SK-N-SH treated with all-trans-retinoic acid at 6 μM for 48 hours (cell line): ENCODE measurements around the gene QRFP.

Source experiments
- ATAC-seq: fragments of 200-7000 bp; cut with Tn5 transposase; 3 replicates; pipeline ENCODE4 v1.9.1; 2020; ENCODE audit warnings: mild to moderate bottlenecking, moderate library complexity
- ARNTL ChIP-seq: fragments of 450-650 bp; formaldehyde crosslinking; IDR thresholded peaks from 2 replicates; pipeline ENCODE4 v1.5.0; 2020; ENCODE audit warnings: low read depth, mild to moderate bottlenecking, moderate library complexity, borderline replicate concordance
- CSDC2 ChIP-seq: fragments of 250-450 bp; sonication (Bioruptor Pico); IDR thresholded peaks from 2 replicates; pipeline ENCODE4 v1.5.0; 2020; ENCODE audit warnings: mild to moderate bottlenecking, moderate library complexity
- ESRRG ChIP-seq: fragments of 250-450 bp; sonication (Bioruptor Pico); IDR thresholded peaks from 2 replicates; pipeline ENCODE4 v1.6.1; 2021; ENCODE audit warnings: mild to moderate bottlenecking
- GLIS3 ChIP-seq: fragments of 250-450 bp; sonication (Bioruptor Pico); IDR thresholded peaks from 2 replicates; pipeline ENCODE4 v1.5.0; 2020; ENCODE audit warnings: mild to moderate bottlenecking, moderate library complexity
- ISL1 ChIP-seq: fragments of 250-450 bp; sonication (Bioruptor Pico); IDR thresholded peaks from 2 replicates; pipeline ENCODE4 v2.1.2; 2022; ENCODE audit warnings: mild to moderate bottlenecking, moderate library complexity
- OSR1 ChIP-seq: fragments of 250-450 bp; sonication (Bioruptor Pico); IDR thresholded peaks from 2 replicates; pipeline ENCODE4 v1.8.0; 2022; ENCODE audit warnings: moderate library complexity, mild to moderate bottlenecking, inconsistent platforms
- PPARA ChIP-seq: fragments of 250-450 bp; sonication (Bioruptor Pico); IDR thresholded peaks from 2 replicates; pipeline ENCODE4 v1.5.0; 2020; ENCODE audit warnings: mild to moderate bottlenecking, borderline replicate concordance
- SNAI2 ChIP-seq: fragments of 250-450 bp; sonication (Bioruptor Pico); IDR thresholded peaks from 2 replicates; pipeline ENCODE4 v1.5.0; 2020; ENCODE audit warnings: mild to moderate bottlenecking, moderate library complexity
- TCF4 ChIP-seq: fragments of 250-450 bp; sonication (Bioruptor Pico); IDR thresholded peaks from 2 replicates; pipeline ENCODE4 v1.8.0; 2021; ENCODE audit warnings: mild to moderate bottlenecking, moderate library complexity, borderline replicate concordance
- TOX ChIP-seq: fragments of 250-450 bp; sonication (Bioruptor Pico); IDR thresholded peaks from 2 replicates; pipeline ENCODE4 v1.8.0; 2021; ENCODE audit warnings: mild to moderate bottlenecking, moderate library complexity, borderline replicate concordance
- ZFP30 ChIP-seq: fragments of 450-650 bp; formaldehyde crosslinking; IDR thresholded peaks from 2 replicates; pipeline ENCODE4 v1.5.0; 2022; ENCODE audit warnings: mild to moderate bottlenecking, moderate library complexity
- ZNF565 ChIP-seq: fragments of 450-650 bp; formaldehyde crosslinking; conservative IDR thresholded peaks from 2 replicates; pipeline ENCODE4 v1.5.0; 2020; ENCODE audit warnings: low read depth, mild to moderate bottlenecking, moderate library complexity
- ZNF70 ChIP-seq: fragments of 450-650 bp; formaldehyde crosslinking; IDR thresholded peaks from 2 replicates; pipeline ENCODE4 v1.5.0; 2020; ENCODE audit warnings: mild to moderate bottlenecking, moderate library complexity
- ZNF8 ChIP-seq: fragments of 450-650 bp; formaldehyde crosslinking; IDR thresholded peaks from 2 replicates; pipeline ENCODE4 v1.5.0; 2020; ENCODE audit warnings: mild to moderate bottlenecking, moderate library complexity
- TF ChIP-seq, protein P1 (sequence below): fragments of 250-450 bp; sonication (Bioruptor Pico); IDR thresholded peaks from 2 replicates; pipeline ENCODE4 v1.5.0; 2020; ENCODE audit warnings: mild to moderate bottlenecking, moderate library complexity
- TF ChIP-seq, protein P2 (sequence below): fragments of 250-450 bp; sonication (Bioruptor Pico); IDR thresholded peaks from 2 replicates; pipeline ENCODE4 v1.5.1; 2021; ENCODE audit warnings: mild to moderate bottlenecking, moderate library complexity
- TF ChIP-seq, protein P3 (sequence below): fragments of 250-450 bp; sonication (Bioruptor Pico); IDR thresholded peaks from 2 replicates; pipeline ENCODE4 v1.8.0; 2020; ENCODE audit warnings: mild to moderate bottlenecking, moderate library complexity, borderline replicate concordance
- TF ChIP-seq, protein P4 (sequence below): fragments of 250-450 bp; sonication (Bioruptor Pico); IDR thresholded peaks from 2 replicates; pipeline ENCODE4 v1.5.1; 2020; ENCODE audit warnings: low read depth, mild to moderate bottlenecking, moderate library complexity
- TF ChIP-seq, protein P5 (sequence below): fragments of 250-450 bp; sonication (Bioruptor Pico); IDR thresholded peaks from 2 replicates; pipeline ENCODE4 v1.8.0; 2021; ENCODE audit warnings: low read depth, mild to moderate bottlenecking, moderate library complexity, borderline replicate concordance

The QRFP gene

DNA sequence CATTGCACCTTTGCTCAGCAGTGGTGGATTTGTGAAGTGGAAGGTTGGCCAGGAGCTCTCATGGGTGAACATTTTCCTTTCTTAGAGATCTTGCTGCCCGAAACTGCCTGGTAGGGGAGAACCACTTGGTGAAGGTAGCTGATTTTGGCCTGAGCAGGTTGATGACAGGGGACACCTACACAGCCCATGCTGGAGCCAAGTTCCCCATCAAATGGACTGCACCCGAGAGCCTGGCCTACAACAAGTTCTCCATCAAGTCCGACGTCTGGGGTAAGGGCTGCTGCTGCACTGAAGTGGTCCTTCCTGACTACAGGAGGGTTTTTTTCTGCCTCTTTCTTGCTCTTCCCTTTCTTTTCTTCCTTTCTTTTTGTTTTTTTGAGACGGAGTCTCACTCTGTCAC is 21.8 kb downstream of the QRFP start (continued):
- TF ChIP-seq, protein P1, sequence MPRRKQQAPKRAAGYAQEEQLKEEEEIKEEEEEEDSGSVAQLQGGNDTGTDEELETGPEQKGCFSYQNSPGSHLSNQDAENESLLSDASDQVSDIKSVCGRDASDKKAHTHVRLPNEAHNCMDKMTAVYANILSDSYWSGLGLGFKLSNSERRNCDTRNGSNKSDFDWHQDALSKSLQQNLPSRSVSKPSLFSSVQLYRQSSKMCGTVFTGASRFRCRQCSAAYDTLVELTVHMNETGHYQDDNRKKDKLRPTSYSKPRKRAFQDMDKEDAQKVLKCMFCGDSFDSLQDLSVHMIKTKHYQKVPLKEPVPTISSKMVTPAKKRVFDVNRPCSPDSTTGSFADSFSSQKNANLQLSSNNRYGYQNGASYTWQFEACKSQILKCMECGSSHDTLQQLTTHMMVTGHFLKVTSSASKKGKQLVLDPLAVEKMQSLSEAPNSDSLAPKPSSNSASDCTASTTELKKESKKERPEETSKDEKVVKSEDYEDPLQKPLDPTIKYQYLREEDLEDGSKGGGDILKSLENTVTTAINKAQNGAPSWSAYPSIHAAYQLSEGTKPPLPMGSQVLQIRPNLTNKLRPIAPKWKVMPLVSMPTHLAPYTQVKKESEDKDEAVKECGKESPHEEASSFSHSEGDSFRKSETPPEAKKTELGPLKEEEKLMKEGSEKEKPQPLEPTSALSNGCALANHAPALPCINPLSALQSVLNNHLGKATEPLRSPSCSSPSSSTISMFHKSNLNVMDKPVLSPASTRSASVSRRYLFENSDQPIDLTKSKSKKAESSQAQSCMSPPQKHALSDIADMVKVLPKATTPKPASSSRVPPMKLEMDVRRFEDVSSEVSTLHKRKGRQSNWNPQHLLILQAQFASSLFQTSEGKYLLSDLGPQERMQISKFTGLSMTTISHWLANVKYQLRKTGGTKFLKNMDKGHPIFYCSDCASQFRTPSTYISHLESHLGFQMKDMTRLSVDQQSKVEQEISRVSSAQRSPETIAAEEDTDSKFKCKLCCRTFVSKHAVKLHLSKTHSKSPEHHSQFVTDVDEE (CRISPR knock-in tag): no peak
- TF ChIP-seq PPARA (CRISPR knock-in tag): no peak

DNA sequence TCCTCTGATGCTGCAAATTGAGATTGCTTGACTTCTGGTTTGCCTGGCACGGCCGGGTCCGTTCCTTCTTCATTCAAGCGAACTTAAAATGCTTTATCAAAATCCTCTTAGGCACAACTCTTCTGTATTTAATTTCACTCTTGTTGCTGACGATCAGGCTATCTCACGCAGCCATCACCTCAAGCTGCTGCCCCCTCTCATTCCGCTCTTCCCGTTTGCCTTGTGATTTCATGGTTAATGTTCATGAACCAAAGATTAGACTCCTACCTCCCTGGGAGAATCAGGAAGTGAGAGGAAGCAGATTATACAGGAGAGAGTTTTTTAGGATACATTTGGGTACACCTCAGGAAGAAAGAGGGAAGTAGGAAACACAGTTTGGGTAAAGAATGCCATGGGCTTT is 22.6 kb downstream of the QRFP start:
- no peak for TF ChIP-seq PPARA (CRISPR knock-in tag)
- TF ChIP-seq ZNF70 (CRISPR knock-in tag): no peak
- TF ChIP-seq ZNF565: no peak
- no peak for TF ChIP-seq ISL1
- no peak for TF ChIP-seq TCF4 (CRISPR knock-in tag)
- no peak for TF ChIP-seq TOX (CRISPR knock-in tag)
- no peak for TF ChIP-seq SNAI2 (CRISPR knock-in tag)
- TF ChIP-seq, all 23 proteins: peak for 0
- ATAC-seq: no peak

DNA sequence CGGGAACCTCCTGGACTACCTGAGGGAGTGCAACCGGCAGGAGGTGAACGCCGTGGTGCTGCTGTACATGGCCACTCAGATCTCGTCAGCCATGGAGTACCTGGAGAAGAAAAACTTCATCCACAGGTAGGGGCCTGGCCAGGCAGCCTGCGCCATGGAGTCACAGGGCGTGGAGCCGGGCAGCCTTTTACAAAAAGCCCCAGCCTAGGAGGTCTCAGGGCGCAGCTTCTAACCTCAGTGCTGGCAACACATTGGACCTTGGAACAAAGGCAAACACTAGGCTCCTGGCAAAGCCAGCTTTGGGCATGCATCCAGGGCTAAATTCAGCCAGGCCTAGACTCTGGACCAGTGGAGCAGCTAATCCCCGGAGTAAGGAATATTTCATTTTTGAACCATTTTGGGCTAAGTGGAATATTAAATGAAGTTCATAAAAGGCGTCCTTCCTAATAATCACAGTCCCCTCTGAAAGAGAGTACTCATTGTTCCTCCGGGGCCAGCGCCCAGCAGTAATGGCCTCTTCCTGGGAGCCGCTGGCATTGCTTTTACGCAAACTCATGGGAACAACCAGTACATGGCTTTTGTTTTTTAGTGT is 23.6 kb downstream of the QRFP start:
- no peak for ATAC-seq

DNA sequence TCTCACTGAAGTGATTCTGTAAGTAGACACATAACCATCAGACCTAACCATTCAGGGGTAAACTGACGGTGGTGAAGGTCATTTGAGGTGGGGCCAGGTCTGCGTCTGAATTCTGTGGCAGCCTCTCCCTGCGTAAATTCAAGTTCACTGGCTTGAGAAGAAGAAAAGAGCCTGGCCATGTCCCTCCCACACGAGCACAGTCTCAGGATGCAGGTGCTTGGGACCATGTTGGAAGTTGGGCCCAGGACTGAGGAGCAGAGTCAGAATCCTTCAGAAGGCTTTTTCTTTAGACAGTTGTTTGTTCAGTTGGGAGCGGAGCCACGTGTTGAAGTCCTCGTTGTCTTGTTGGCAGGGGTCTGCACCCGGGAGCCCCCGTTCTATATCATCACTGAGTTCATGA is 24.1 kb downstream of the QRFP start:
- TF ChIP-seq, protein P2, sequence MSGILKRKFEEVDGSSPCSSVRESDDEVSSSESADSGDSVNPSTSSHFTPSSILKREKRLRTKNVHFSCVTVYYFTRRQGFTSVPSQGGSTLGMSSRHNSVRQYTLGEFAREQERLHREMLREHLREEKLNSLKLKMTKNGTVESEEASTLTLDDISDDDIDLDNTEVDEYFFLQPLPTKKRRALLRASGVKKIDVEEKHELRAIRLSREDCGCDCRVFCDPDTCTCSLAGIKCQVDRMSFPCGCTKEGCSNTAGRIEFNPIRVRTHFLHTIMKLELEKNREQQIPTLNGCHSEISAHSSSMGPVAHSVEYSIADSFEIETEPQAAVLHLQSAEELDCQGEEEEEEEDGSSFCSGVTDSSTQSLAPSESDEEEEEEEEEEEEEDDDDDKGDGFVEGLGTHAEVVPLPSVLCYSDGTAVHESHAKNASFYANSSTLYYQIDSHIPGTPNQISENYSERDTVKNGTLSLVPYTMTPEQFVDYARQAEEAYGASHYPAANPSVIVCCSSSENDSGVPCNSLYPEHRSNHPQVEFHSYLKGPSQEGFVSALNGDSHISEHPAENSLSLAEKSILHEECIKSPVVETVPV: no peak
- TF ChIP-seq ESRRG (CRISPR knock-in tag): no peak
- TF ChIP-seq CSDC2: no peak
- TF ChIP-seq ZNF8 (CRISPR knock-in tag): no peak
- TF ChIP-seq, protein P3, sequence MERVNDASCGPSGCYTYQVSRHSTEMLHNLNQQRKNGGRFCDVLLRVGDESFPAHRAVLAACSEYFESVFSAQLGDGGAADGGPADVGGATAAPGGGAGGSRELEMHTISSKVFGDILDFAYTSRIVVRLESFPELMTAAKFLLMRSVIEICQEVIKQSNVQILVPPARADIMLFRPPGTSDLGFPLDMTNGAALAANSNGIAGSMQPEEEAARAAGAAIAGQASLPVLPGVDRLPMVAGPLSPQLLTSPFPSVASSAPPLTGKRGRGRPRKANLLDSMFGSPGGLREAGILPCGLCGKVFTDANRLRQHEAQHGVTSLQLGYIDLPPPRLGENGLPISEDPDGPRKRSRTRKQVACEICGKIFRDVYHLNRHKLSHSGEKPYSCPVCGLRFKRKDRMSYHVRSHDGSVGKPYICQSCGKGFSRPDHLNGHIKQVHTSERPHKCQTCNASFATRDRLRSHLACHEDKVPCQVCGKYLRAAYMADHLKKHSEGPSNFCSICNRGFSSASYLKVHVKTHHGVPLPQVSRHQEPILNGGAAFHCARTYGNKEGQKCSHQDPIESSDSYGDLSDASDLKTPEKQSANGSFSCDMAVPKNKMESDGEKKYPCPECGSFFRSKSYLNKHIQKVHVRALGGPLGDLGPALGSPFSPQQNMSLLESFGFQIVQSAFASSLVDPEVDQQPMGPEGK: no peak
- TF ChIP-seq, protein P4, sequence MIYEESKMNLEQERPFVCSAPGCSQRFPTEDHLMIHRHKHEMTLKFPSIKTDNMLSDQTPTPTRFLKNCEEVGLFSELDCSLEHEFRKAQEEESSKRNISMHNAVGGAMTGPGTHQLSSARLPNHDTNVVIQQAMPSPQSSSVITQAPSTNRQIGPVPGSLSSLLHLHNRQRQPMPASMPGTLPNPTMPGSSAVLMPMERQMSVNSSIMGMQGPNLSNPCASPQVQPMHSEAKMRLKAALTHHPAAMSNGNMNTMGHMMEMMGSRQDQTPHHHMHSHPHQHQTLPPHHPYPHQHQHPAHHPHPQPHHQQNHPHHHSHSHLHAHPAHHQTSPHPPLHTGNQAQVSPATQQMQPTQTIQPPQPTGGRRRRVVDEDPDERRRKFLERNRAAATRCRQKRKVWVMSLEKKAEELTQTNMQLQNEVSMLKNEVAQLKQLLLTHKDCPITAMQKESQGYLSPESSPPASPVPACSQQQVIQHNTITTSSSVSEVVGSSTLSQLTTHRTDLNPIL (CRISPR knock-in tag): no peak
- TF ChIP-seq, protein P1 (CRISPR knock-in tag): no peak
- no peak for TF ChIP-seq SNAI2 (CRISPR knock-in tag)
- no peak for TF ChIP-seq GLIS3
- TF ChIP-seq, protein P5, sequence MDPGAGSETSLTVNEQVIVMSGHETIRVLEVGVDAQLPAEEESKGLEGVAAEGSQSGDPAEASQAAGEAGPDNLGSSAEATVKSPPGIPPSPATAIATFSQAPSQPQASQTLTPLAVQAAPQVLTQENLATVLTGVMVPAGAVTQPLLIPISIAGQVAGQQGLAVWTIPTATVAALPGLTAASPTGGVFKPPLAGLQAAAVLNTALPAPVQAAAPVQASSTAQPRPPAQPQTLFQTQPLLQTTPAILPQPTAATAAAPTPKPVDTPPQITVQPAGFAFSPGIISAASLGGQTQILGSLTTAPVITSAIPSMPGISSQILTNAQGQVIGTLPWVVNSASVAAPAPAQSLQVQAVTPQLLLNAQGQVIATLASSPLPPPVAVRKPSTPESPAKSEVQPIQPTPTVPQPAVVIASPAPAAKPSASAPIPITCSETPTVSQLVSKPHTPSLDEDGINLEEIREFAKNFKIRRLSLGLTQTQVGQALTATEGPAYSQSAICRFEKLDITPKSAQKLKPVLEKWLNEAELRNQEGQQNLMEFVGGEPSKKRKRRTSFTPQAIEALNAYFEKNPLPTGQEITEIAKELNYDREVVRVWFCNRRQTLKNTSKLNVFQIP (CRISPR knock-in tag): no peak
- TF ChIP-seq OSR1 (CRISPR knock-in tag): no peak
- no peak for TF ChIP-seq ARNTL
- no peak for TF ChIP-seq ZFP30 (CRISPR knock-in tag)
- TF ChIP-seq, all 23 proteins: peak for 0
- ATAC-seq: no peak

More for the DNA sequence above, 23.6 kb downstream of the QRFP start:
- no peak for TF ChIP-seq GLIS3
